AG04450 (cell line): Measurements from ENCODE around the gene PC. TPM values are rescaled to one million over a fixed set of nuclear protein-coding genes. Genes with fewer than 3 reads are reported as not detected.

Source experiments
- CTCF ChIA-PET: fragments of 300-600, 350-600 bp; formaldehyde crosslinking; extraction: SDS; loops from one replicate; lab custom pipeline; 2022; ENCODE audit warnings: antibody characterized with exemption, inconsistent platforms; lab: Charles Lee
- POLR2A ChIA-PET: fragments of 350-600 bp; formaldehyde crosslinking; extraction: SDS; loops from one replicate; lab custom pipeline; 2021; ENCODE audit warnings: antibody characterized with exemption, inconsistent platforms; lab: Yijun Ruan, JAX
- DNase-seq: peaks from one replicate; pipeline ENCODE4 v3.0.0-alpha.2; 2011; ENCODE audit warnings: low read depth, low spot score
- H3K27ac ChIP-seq: one replicate; pipeline ENCODE4 v1.5.1; 2012; ENCODE audit warnings: low read depth, low read length, control low read depth
- H3K27me3 ChIP-seq: one replicate; pipeline ENCODE4 v1.6.0; 2012; ENCODE audit warnings: low read length; ENCODE audit not compliant: control insufficient read depth, insufficient read depth
- H3K4me3 ChIP-seq: 2 replicates; pipeline ENCODE4 v1.5.1; 2011; ENCODE audit warnings: mild to moderate bottlenecking, low read depth, low read length, control low read depth
- H3K9me3 ChIP-seq: 2 replicates; pipeline ENCODE4 v1.5.1; 2012; ENCODE audit warnings: low read length; ENCODE audit not compliant: control insufficient read depth, insufficient read depth
- polyA plus RNA-seq: library from polyadenylated mRNA; depleted of rRNA; stranded (reverse); fragments of >200 nt; gene quantifications from 2 replicates; pipeline ENCODE4 v1.2.3, GENCODE V29; 2011
- TF ChIP-seq, protein P1 (sequence below): IDR thresholded peaks from 2 replicates; pipeline ENCODE4 v1.5.1; 2011; ENCODE audit warnings: low read depth, low read length, control low read depth, inconsistent platforms

PC gene
- polyA plus RNA-seq, 1 experiment, result 12.1 TPM

- TF ChIP-seq, protein P1, sequence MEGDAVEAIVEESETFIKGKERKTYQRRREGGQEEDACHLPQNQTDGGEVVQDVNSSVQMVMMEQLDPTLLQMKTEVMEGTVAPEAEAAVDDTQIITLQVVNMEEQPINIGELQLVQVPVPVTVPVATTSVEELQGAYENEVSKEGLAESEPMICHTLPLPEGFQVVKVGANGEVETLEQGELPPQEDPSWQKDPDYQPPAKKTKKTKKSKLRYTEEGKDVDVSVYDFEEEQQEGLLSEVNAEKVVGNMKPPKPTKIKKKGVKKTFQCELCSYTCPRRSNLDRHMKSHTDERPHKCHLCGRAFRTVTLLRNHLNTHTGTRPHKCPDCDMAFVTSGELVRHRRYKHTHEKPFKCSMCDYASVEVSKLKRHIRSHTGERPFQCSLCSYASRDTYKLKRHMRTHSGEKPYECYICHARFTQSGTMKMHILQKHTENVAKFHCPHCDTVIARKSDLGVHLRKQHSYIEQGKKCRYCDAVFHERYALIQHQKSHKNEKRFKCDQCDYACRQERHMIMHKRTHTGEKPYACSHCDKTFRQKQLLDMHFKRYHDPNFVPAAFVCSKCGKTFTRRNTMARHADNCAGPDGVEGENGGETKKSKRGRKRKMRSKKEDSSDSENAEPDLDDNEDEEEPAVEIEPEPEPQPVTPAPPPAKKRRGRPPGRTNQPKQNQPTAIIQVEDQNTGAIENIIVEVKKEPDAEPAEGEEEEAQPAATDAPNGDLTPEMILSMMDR, result no peak
- no peak overlapping the region for H3K4me3 ChIP-seq
Observed at GRCh38 chr11:66882561-66883015, 75.6 kb downstream of the PC start.

DNA sequence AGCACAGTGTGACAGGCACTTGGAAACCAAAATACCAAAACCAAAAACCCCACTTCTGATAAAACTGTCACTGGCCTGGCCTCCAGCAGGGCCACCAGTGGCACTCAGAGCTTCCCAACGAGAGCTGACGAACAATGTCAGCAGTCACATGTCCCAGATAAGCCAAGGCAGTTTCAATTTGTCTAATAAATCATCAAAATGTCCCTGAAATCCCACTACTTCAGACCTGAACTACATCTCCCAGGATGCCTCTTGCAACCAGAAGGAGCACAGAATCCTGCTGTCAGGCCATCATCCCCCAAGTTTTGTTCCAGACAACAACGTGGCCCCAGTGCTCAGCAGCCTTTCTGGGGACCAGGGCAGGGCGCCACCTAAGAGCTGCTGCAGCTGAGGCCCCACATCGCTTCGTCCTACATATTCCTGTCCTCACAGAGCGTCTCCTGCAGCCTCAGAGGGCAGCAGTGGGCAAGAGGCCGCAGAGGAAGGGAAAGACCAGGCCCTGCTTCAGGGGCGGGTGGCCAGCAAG lies 76.2 kb downstream of the PC start:
- H3K27ac ChIP-seq, result no peak overlapping the region
- 0 out of 2 replicates have a peak, but pooled peaks cover 4% of the 10 kb centered on the region for H3K9me3 ChIP-seq
- CTCF ChIA-PET, result interaction anchor here (0.6 to 1.3 kb wide), 5 partner anchors 12 to 189 kb away, joined by 3 to 6 read pairs (median 4); no protein-coding TSS in a partner anchor
- no peak for DNase-seq
- TF ChIP-seq, protein P1, result no peak
- POLR2A ChIA-PET, result no interaction called here
- no peak overlapping the region for H3K4me3 ChIP-seq
- no peaks in the 10 kb centered on the region for H3K27me3 ChIP-seq

More at GRCh38 chr11:66882561-66883015, 75.6 kb downstream of the PC start:
- Histone ChIP-seq H3K9me3 (0 out of 2 replicates have a peak, but pooled peaks cover 4% of the 10 kb centered on the region), H3K27ac (no peak overlapping the region), H3K27me3 (no peaks in the 10 kb centered on the region)
- no peak for DNase-seq
- ChIA-PET CTCF (interaction anchor here (0.6 to 1.3 kb wide), 5 partner anchors 11 to 190 kb away, joined by 3 to 6 read pairs (median 4); no protein-coding TSS in a partner anchor), POLR2A (no interaction called here)

GRCh38 chr11:66881451-66881835 lies 76.7 kb downstream of the PC start:
- ChIA-PET POLR2A (no interaction called here), CTCF (no interaction called here)
- TF ChIP-seq, protein P1, result no peak

DNA sequence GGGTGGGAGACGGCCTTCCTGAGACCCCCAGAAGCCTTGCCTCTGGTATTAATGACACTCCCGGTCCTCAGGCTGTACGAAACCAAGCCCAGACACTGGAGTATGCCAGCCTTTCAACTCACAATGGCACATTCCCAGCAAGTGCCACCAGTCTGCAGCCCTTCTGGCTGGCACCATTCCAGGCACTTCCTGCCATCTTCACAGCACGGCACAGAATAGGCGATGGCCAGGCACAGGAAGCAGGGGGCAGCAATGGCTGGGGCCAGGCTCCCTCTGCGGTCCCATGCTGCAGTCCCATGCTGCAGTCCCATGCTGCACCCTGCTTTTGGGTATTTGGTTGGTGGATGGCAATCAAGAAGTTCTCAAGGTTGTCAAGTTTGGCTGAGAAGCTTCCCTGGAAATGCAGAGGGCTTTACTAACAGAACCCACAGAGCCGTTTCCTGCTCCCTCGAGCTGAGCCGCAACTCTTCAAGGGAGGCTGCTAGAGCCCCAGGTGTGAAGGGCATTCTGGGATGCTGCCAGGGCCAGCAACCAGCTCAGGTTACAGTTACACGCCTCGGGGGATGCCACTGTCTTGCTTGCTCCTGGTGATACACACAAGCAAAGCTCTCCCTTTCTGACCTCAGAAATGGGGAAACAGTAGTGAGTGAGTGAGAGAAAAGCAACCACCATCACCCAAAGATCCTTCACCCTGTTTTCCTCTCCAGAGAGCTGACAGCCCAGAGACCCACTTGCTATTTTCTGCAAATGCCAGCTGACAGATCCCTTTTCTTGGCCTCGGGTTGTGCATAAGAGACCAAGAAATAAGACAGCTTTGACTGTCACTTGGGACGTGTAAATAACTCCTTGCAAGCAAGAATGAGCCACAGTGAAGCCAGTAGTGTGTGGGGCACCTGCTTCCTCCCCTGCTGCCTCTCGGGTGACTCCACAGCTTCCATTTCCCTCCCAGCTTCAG lies 77.4 kb downstream of the PC start:
- Histone ChIP-seq H3K27ac (no peak overlapping the region), H3K9me3 (no peaks in the 10 kb centered on the region), H3K4me3 (no peak overlapping the region), H3K27me3 (no peaks in the 10 kb centered on the region)
- DNase-seq, result no peak
- CTCF ChIA-PET, result interaction anchor here (0.7 kb wide), 1 partner anchor 39 kb away, joined by 3 read pairs; no protein-coding TSS in a partner anchor
- TF ChIP-seq, protein P1, result no peak
- POLR2A ChIA-PET, result no interaction called here

More at GRCh38 chr11:66881451-66881835, 76.7 kb downstream of the PC start:
- no peak overlapping the region for H3K4me3 ChIP-seq
- H3K27ac ChIP-seq, result no peak overlapping the region
- no peaks in the 10 kb centered on the region for H3K27me3 ChIP-seq
- H3K9me3 ChIP-seq, result no peaks in the 10 kb centered on the region
- no peak for DNase-seq
